ENCODE data around the gene RABL6.
A peak's percentile ranks its signal among the peaks of the same experiment; 100 is the strongest.

The RABL6 gene

GRCh38 chr9:136831002-136831719 lies 23.4 kb downstream of the RABL6 start:
- no peaks in the 10 kb centered on the region for H3K9me3 ChIP-seq (ENCODE audit: control insufficient read depth, insufficient read depth, low read depth, low read length)
- ChIA-PET CTCF (interaction anchor here (1.6 to 1.7 kb wide), 2 partner anchors 9 to 11 kb away, joined by 3 to 11 read pairs; partner anchors contain the start of gene AJM1), POLR2A (no interaction called here)
- no peak overlapping the region for H3K4me3 ChIP-seq (ENCODE audit: low read depth, low read length)
- TF ChIP-seq ZBTB26 (tag by site-specific recombination; optimal IDR thresholded peaks at IDR 0.05) = peak; percentile 8
- no peak for TF ChIP-seq HOXD13 (CRISPR knock-in tag; IDR thresholded peaks at IDR 0.05; ENCODE audit: borderline replicate concordance)
- no peak for TF ChIP-seq ZNF707 (tag by site-specific recombination; IDR thresholded peaks at IDR 0.05)
- no peak overlapping the region for H3K27ac ChIP-seq (ENCODE audit: extremely low read depth, low read depth, low read length)
- peaks cover 0 to 78% of the 10 kb centered on the region in 2 experiments; a peak in 1 of 3 replicates for H3K36me3 ChIP-seq (ENCODE audit: control insufficient read depth in 2 of 2, insufficient read depth in 1 of 2, low read length in 2 of 2)
- no peaks in the 10 kb centered on the region for H3K4me1 ChIP-seq (ENCODE audit: control insufficient read depth, insufficient read depth, low read length)

GRCh38 chr9:136831720-136832104 lies 24.0 kb downstream of the RABL6 start:
- Histone ChIP-seq H3K36me3 (ENCODE audit: control insufficient read depth in 2 of 2, insufficient read depth in 1 of 2, low read length in 2 of 2) (peaks cover 0 to 77% of the 10 kb centered on the region in 2 experiments; a peak in 2 of 3 replicates), H3K4me3 (ENCODE audit: low read depth, low read length) (no peak overlapping the region), H3K9me3 (ENCODE audit: control insufficient read depth, insufficient read depth, low read depth, low read length) (no peaks in the 10 kb centered on the region), H3K27ac (ENCODE audit: extremely low read depth, low read depth, low read length) (no peak overlapping the region), H3K4me1 (ENCODE audit: control insufficient read depth, insufficient read depth, low read length) (no peaks in the 10 kb centered on the region)
- TF ChIP-seq ZNF354C (tag by site-specific recombination; IDR thresholded peaks at IDR 0.05; ENCODE audit: borderline replicate concordance, low read depth) = no peak
- TF ChIP-seq BCL6B (tag by site-specific recombination; IDR thresholded peaks at IDR 0.05) = no peak
- TF ChIP-seq MYNN (tag by site-specific recombination; IDR thresholded peaks at IDR 0.05; ENCODE audit: borderline replicate concordance) = no peak
- no peak for TF ChIP-seq ZNF645 (tag by site-specific recombination; IDR thresholded peaks at IDR 0.05)
- no peak for TF ChIP-seq ZNF558 (tag by site-specific recombination; IDR thresholded peaks at IDR 0.05)
- no peak for TF ChIP-seq ZNF664 (tag by site-specific recombination; IDR thresholded peaks at IDR 0.05)
- TF ChIP-seq ELK4 (IDR thresholded peaks at IDR 0.05; ENCODE audit: borderline replicate concordance, low read depth, low read length) = no peak
- no peak for TF ChIP-seq ZNF202 (tag by site-specific recombination; IDR thresholded peaks at IDR 0.05; ENCODE audit: borderline replicate concordance)
- no peak for TF ChIP-seq ZNF391 (tag by site-specific recombination; IDR thresholded peaks at IDR 0.05; ENCODE audit: borderline replicate concordance, low read depth)
- ChIA-PET CTCF (interaction anchor here (1.6 to 1.7 kb wide), 2 partner anchors 9 to 11 kb away, joined by 3 to 11 read pairs; partner anchors contain the start of gene AJM1), POLR2A (no interaction called here)

GRCh38 chr9:136832581-136832980 lies 24.8 kb downstream of the RABL6 start:
- CTCF ChIA-PET = interaction anchor here (0.6 to 1.7 kb wide), 4 partner anchors 10 to 94 kb away, joined by 3 to 11 read pairs (median 4); partner anchors contain the start of gene AJM1
- Histone ChIP-seq H3K27ac (ENCODE audit: extremely low read depth, low read depth, low read length) (no peak overlapping the region), H3K4me3 (ENCODE audit: low read depth, low read length) (no peak overlapping the region), H3K36me3 (ENCODE audit: control insufficient read depth in 2 of 2, insufficient read depth in 1 of 2, low read length in 2 of 2) (peaks cover 0 to 68% of the 10 kb centered on the region in 2 experiments; a peak in 2 of 3 replicates), H3K4me1 (ENCODE audit: control insufficient read depth, insufficient read depth, low read length) (no peaks in the 10 kb centered on the region), H3K9me3 (ENCODE audit: control insufficient read depth, insufficient read depth, low read depth, low read length) (no peaks in the 10 kb centered on the region)
- POLR2A ChIA-PET = no interaction called here
- no peak for TF ChIP-seq ZNF600 (tag by site-specific recombination; IDR thresholded peaks at IDR 0.05)
- TF ChIP-seq ZFP37 (tag by site-specific recombination; IDR thresholded peaks at IDR 0.05) = no peak
- no peak for TF ChIP-seq ATF2 (tag by site-specific recombination; IDR thresholded peaks at IDR 0.05; ENCODE audit: low read depth)
- TF ChIP-seq REST (tag by site-specific recombination; IDR thresholded peaks at IDR 0.05) = no peak
- TF ChIP-seq ZNF510 (tag by site-specific recombination; IDR thresholded peaks at IDR 0.05; ENCODE audit: insufficient replicate concordance) = no peak
- no peak for TF ChIP-seq ZNF274 (IDR thresholded peaks at IDR 0.05; ENCODE audit: low read length)
- no peak for TF ChIP-seq ZNF274 (tag by site-specific recombination; IDR thresholded peaks at IDR 0.05; ENCODE audit: borderline replicate concordance)
